Measurements from ENCODE around the gene FBXO46.

GRCh38 chr19:45769821-45770191, 39.1 kb upstream of the FBXO46 start:
- TF ChIP-seq POLR2AphosphoS5 (IDR thresholded peaks at IDR 0.05; ENCODE audit: low read depth, low read length) (no peak), POLR2A (IDR thresholded peaks at IDR 0.05; ENCODE audit: insufficient read depth in 1 of 2, low read depth in 2 of 2, low read length in 2 of 2) (no peak), MATR3 (CRISPR knock-in tag; IDR thresholded peaks at IDR 0.05) (no peak), ZBTB7B (CRISPR knock-in tag; IDR thresholded peaks at IDR 0.05) (no peak), CTCF (CRISPR knock-in tag; IDR thresholded peaks at IDR 0.05) (no peak), ZBTB8A (CRISPR knock-in tag; IDR thresholded peaks at IDR 0.05; ENCODE audit: borderline replicate concordance, low read depth) (no peak), ETS1 (CRISPR knock-in tag; IDR thresholded peaks at IDR 0.05) (no peak), KLF6 (CRISPR knock-in tag; IDR thresholded peaks at IDR 0.05) (no peak), PATZ1 (CRISPR knock-in tag; IDR thresholded peaks at IDR 0.05) (no peak), BRF2 (CRISPR knock-in tag; IDR thresholded peaks at IDR 0.05) (no peak), ZNF121 (CRISPR knock-in tag; IDR thresholded peaks at IDR 0.05) (no peak), ZNF777 (CRISPR knock-in tag; IDR thresholded peaks at IDR 0.05) (no peak), IRF9 (CRISPR knock-in tag; IDR thresholded peaks at IDR 0.05; ENCODE audit: borderline replicate concordance) (no peak), MAZ (IDR thresholded peaks at IDR 0.05; ENCODE audit: borderline replicate concordance, low read depth, low read length) (no peak), MAZ (CRISPR knock-in tag; IDR thresholded peaks at IDR 0.05; ENCODE audit: low read depth) (no peak)
